ENCODE data around the gene THUMPD2. TPM values are rescaled to one million over a fixed set of nuclear protein-coding genes. Genes with fewer than 3 reads are reported as not detected.

Gene THUMPD2
- total RNA-seq, 1 experiment from 2014 or later = 19.6 TPM

- Mint-ChIP-seq H3K9me3 (peaks cover 13% of the 10 kb centered on the region), H3K27ac (no peak overlapping the region), H3K4me1 (peaks cover 24% of the 10 kb centered on the region), H3K36me3 (peaks cover 9% of the 10 kb centered on the region), H3K27me3 (ENCODE audit: low read depth) (no peaks in the 10 kb centered on the region), H3K4me3 (no peak overlapping the region)
- CTCF ChIA-PET = interaction anchor here (0.6 to 1.4 kb wide), 4 partner anchors 44 to 178 kb away, joined by 3 to 5 read pairs (median 4); no protein-coding TSS in a partner anchor
- POLR2A ChIA-PET = no interaction called here
- ATAC-seq = peak; percentile 84
- TF ChIP-seq ZNF121 (CRISPR knock-in tag; IDR thresholded peaks at IDR 0.05) = no peak
- no peak for TF ChIP-seq KAT7 (CRISPR knock-in tag; IDR thresholded peaks at IDR 0.05; ENCODE audit: borderline replicate concordance)
- no peak for TF ChIP-seq ZNF671 (CRISPR knock-in tag; IDR thresholded peaks at IDR 0.05)
- TF ChIP-seq TP53 (CRISPR knock-in tag; IDR thresholded peaks at IDR 0.05) = no peak
- TF ChIP-seq NR2C2 (CRISPR knock-in tag; IDR thresholded peaks at IDR 0.05) = no peak
- no peak for TF ChIP-seq USF2 (CRISPR knock-in tag; IDR thresholded peaks at IDR 0.05)
- TF ChIP-seq ZBTB43 (CRISPR knock-in tag; IDR thresholded peaks at IDR 0.05) = no peak
- TF ChIP-seq PREB (CRISPR knock-in tag; IDR thresholded peaks at IDR 0.05; ENCODE audit: borderline replicate concordance) = no peak
- TF ChIP-seq ERG (CRISPR knock-in tag; IDR thresholded peaks at IDR 0.05) = no peak
- TF ChIP-seq AFF4 (CRISPR knock-in tag; IDR thresholded peaks at IDR 0.05; ENCODE audit: borderline replicate concordance) = no peak
- no peak for TF ChIP-seq E2F5 (CRISPR knock-in tag; IDR thresholded peaks at IDR 0.05)
- no peak for TF ChIP-seq ZBTB21 (CRISPR knock-in tag; IDR thresholded peaks at IDR 0.05; ENCODE audit: borderline replicate concordance)
- TF ChIP-seq SOX15 (CRISPR knock-in tag; IDR thresholded peaks at IDR 0.05) = no peak
- peak; percentile 26 for DNase-seq (ENCODE audit: low spot score)
These were observed 92.6 kb downstream of the THUMPD2 start for GRCh38 chr2:39686456-39686855.

Other genes with a start within 250 kb of the THUMPD2 start
- gene TMEM178A, start 113.3 kb downstream of the THUMPD2 start, total RNA-seq (2021) = 13.6 to 14.5 TPM (median 14.1 TPM) in 3 replicates